ENCODE results near the gene ASB9. TPM values are rescaled to one million over a fixed set of nuclear protein-coding genes. Genes with fewer than 3 reads are reported as not detected.

ASB9 gene
- total RNA-seq, 1 experiment from 2014 or later, result not detected

DNA sequence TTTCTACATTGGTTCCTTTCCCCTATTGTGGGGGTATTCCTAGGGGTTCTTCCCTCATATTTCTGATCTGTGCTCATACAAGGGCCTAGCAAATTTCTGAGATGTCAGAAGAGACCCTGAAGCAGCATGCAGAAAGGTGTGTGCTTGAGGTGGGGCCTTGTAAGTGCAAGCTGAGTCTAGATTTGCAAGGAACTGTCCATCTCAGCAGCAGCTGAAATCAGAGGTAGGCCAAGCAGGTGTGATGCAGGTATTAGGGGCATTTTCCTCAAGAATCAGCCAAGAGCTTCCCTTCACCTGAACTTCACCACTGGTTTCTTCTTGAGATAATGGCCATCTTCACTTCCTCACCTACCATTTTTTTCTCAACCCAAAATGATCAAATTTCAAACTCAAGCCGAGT is 45.1 kb downstream of the ASB9 start:
- H3K4me2 ChIP-seq (ENCODE audit: insufficient read depth, insufficient read length, low read length), result no peak overlapping the region
- peaks cover 33 to 41% of the 10 kb centered on the region in 2 experiments for H3K9me3 Mint-ChIP-seq
- no peak overlapping the region for H3K4me3 Mint-ChIP-seq
- no peaks in the 10 kb centered on the region for H3K23me2 ChIP-seq (ENCODE audit: insufficient read length, low read depth, low read length, poor library complexity, severe bottlenecking)
- no peak for DNase-seq
- no peak overlapping the region for H2BK5ac ChIP-seq (ENCODE audit: insufficient read length, low read length)
- H3K23ac ChIP-seq (ENCODE audit: insufficient read length, low read depth, low read length), result no peak overlapping the region
- H3K56ac ChIP-seq (ENCODE audit: insufficient read length, low read depth, low read length), result no peak overlapping the region
- no peak overlapping the region for H4K8ac ChIP-seq (replicated peaks; ENCODE audit: insufficient read length, low read depth, low read length)
- no peaks in the 10 kb centered on the region for H3K27me3 ChIP-seq (ENCODE audit: insufficient read depth, low read length)
- no peak overlapping the region for H3T11ph ChIP-seq (ENCODE audit: low read length)
- no peaks in the 10 kb centered on the region for H3K79me1 ChIP-seq (ENCODE audit: insufficient read depth, low read depth, low read length, poor library complexity, severe bottlenecking)
- H3K4ac ChIP-seq (ENCODE audit: low read depth, low read length), result no peak overlapping the region
- H3K18ac ChIP-seq (ENCODE audit: insufficient read length, low read depth, low read length), result no peak overlapping the region
- H2BK120ac ChIP-seq (ENCODE audit: low read depth, low read length, poor library complexity, severe bottlenecking), result no peak overlapping the region
- no peaks in the 10 kb centered on the region for H3K9me3 ChIP-seq (ENCODE audit: control insufficient read depth, low read depth, low read length)
- no peaks in the 10 kb centered on the region; the same call in 1 of the 2 replicates for H3K27me3 Mint-ChIP-seq (ENCODE audit: low read depth)
- no peak overlapping the region for H3K27ac Mint-ChIP-seq
- no peaks in the 10 kb centered on the region for H3K79me2 ChIP-seq (ENCODE audit: insufficient read depth, low read length)
- H4K20me1 ChIP-seq (ENCODE audit: control insufficient read depth, insufficient read depth, insufficient read length), result no peaks in the 10 kb centered on the region
- no peak overlapping the region for H3K27ac ChIP-seq (ENCODE audit: insufficient read length, low read depth, low read length)
- peaks cover 0 to 2% (median 0%) of the 10 kb centered on the region in 3 experiments; a peak in 1 of 7 replicates for H3K36me3 Mint-ChIP-seq (ENCODE audit: insufficient read depth in 1 of 3, low read depth in 3 of 3)
- no peak overlapping the region for H4K91ac ChIP-seq (ENCODE audit: insufficient read length, low read depth, low read length)
- no peak overlapping the region for H3K14ac ChIP-seq (ENCODE audit: insufficient read depth, low read length)
- no peak overlapping the region for H2AFZ ChIP-seq (ENCODE audit: low read length)
- TF ChIP-seq, protein P1, sequence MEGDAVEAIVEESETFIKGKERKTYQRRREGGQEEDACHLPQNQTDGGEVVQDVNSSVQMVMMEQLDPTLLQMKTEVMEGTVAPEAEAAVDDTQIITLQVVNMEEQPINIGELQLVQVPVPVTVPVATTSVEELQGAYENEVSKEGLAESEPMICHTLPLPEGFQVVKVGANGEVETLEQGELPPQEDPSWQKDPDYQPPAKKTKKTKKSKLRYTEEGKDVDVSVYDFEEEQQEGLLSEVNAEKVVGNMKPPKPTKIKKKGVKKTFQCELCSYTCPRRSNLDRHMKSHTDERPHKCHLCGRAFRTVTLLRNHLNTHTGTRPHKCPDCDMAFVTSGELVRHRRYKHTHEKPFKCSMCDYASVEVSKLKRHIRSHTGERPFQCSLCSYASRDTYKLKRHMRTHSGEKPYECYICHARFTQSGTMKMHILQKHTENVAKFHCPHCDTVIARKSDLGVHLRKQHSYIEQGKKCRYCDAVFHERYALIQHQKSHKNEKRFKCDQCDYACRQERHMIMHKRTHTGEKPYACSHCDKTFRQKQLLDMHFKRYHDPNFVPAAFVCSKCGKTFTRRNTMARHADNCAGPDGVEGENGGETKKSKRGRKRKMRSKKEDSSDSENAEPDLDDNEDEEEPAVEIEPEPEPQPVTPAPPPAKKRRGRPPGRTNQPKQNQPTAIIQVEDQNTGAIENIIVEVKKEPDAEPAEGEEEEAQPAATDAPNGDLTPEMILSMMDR (conservative IDR thresholded peaks at IDR 0.05), result no peak
- WGBS (ENCODE audit: extremely low coverage, insufficient read length, low lambda C conversion rate), result no CpG with 5 or more reads among the region's 1 CpG
- H3K9ac ChIP-seq (ENCODE audit: extremely low read depth, insufficient read length, low read length), result no peak overlapping the region
- no peak overlapping the region for H2BK15ac ChIP-seq (ENCODE audit: low read depth, low read length)
- no peaks in the 10 kb centered on the region for H3K4me1 Mint-ChIP-seq
- no peaks in the 10 kb centered on the region for H3K4me1 ChIP-seq (ENCODE audit: insufficient read depth, low read length)
- no peak overlapping the region for H2BK20ac ChIP-seq (ENCODE audit: low read depth, low read length, poor library complexity, severe bottlenecking)
- no peak overlapping the region for H2AK5ac ChIP-seq (ENCODE audit: insufficient read length, low read length)
- H2BK12ac ChIP-seq (ENCODE audit: insufficient read length, low read depth, low read length), result no peak overlapping the region
- H4K5ac ChIP-seq (ENCODE audit: insufficient read length, low read depth, low read length), result no peak overlapping the region
